GM19193 (cell line): ENCODE measurements around the gene MDFIC.

Source experiments
- POLR2A ChIP-seq: IDR thresholded peaks from 4 replicates; pipeline ENCODE4 v1.6.1; 2011; ENCODE audit not compliant: insufficient read depth, insufficient read length; ENCODE audit errors: extremely low read depth

MDFIC gene

GRCh38 chr7:114936471-114936870 is 14.6 kb downstream of the MDFIC start:
- TF ChIP-seq POLR2A, result no peak

- no peak for TF ChIP-seq POLR2A
Observed at GRCh38 chr7:114937446-114937845, 15.6 kb downstream of the MDFIC start.

GRCh38 chr7:114938785-114939184 is 16.9 kb downstream of the MDFIC start:
- TF ChIP-seq POLR2A, result no peak

- TF ChIP-seq POLR2A, result no peak
Observed at GRCh38 chr7:114939484-114940097, 17.7 kb downstream of the MDFIC start.

- TF ChIP-seq POLR2A, result no peak
Observed at GRCh38 chr7:114940220-114940619, 18.3 kb downstream of the MDFIC start.

GRCh38 chr7:114941692-114942091 is 19.8 kb downstream of the MDFIC start:
- TF ChIP-seq POLR2A, result no peak

- TF ChIP-seq POLR2A, result no peak
Observed at GRCh38 chr7:114942446-114943175, 20.7 kb downstream of the MDFIC start.

GRCh38 chr7:114943530-114943929 is 21.6 kb downstream of the MDFIC start:
- no peak for TF ChIP-seq POLR2A

GRCh38 chr7:114943953-114944744 is 22.3 kb downstream of the MDFIC start:
- no peak for TF ChIP-seq POLR2A

GRCh38 chr7:114944745-114945625 is 23.1 kb downstream of the MDFIC start:
- no peak for TF ChIP-seq POLR2A

GRCh38 chr7:114949231-114949630 is 27.3 kb downstream of the MDFIC start:
- TF ChIP-seq POLR2A, result no peak

- TF ChIP-seq POLR2A, result no peak
Observed at GRCh38 chr7:114952296-114952695, 30.4 kb downstream of the MDFIC start.

GRCh38 chr7:114953724-114954123 is 31.8 kb downstream of the MDFIC start:
- TF ChIP-seq POLR2A, result no peak

- TF ChIP-seq POLR2A, result no peak
Observed at GRCh38 chr7:114956702-114957101, 34.8 kb downstream of the MDFIC start.

GRCh38 chr7:114957444-114957843 is 35.5 kb downstream of the MDFIC start:
- no peak for TF ChIP-seq POLR2A
